ENCODE data around the gene NTSR1.

Gene NTSR1

DNA sequence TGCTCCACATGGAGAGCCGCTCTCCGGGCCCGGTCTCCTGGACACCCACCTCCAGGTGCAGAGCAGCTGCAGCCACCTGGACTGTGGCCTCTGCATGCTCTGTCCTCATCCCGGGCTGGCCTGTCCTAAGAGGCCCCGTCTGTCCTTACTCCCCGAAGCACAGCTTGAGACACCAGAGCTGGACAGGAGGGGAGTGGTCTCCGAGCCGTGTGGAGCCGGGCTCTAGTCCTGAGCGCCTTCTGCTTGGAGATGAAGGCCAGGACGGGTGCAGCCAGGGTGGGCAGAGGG is 6.7 kb upstream of the NTSR1 start:
- Histone ChIP-seq H3K36me3 (ENCODE audit: insufficient read depth, low read length) (no peaks in the 10 kb centered on the region), H4K20me1 (ENCODE audit: insufficient read depth, low read length, poor library complexity, severe bottlenecking) (no peaks in the 10 kb centered on the region), H3K79me2 (ENCODE audit: insufficient read depth, low read length) (no peaks in the 10 kb centered on the region), H3K9ac (ENCODE audit: low read depth, low read length, poor library complexity, severe bottlenecking) (no peak overlapping the region), H3K27me3 (ENCODE audit: insufficient read depth, low read length, poor library complexity, severe bottlenecking) (no peaks in the 10 kb centered on the region), H3K9me3 (ENCODE audit: insufficient read depth, low read depth, low read length) (no peaks in the 10 kb centered on the region), H3K4me3 (ENCODE audit: low read length, poor library complexity, severe bottlenecking) (no peak overlapping the region), H3K9me2 (replicated peaks; ENCODE audit: low read depth, low read length) (no peaks in the 10 kb centered on the region), H3K4me2 (ENCODE audit: low read depth, low read length, poor library complexity, severe bottlenecking) (no peak overlapping the region), H2AFZ (ENCODE audit: low read length) (no peak overlapping the region), H3F3A (ENCODE audit: low read depth) (no peaks in the 10 kb centered on the region), H3K4me1 (ENCODE audit: insufficient read depth, low read length, poor library complexity, severe bottlenecking) (no peaks in the 10 kb centered on the region)
- TF ChIP-seq, protein P1, sequence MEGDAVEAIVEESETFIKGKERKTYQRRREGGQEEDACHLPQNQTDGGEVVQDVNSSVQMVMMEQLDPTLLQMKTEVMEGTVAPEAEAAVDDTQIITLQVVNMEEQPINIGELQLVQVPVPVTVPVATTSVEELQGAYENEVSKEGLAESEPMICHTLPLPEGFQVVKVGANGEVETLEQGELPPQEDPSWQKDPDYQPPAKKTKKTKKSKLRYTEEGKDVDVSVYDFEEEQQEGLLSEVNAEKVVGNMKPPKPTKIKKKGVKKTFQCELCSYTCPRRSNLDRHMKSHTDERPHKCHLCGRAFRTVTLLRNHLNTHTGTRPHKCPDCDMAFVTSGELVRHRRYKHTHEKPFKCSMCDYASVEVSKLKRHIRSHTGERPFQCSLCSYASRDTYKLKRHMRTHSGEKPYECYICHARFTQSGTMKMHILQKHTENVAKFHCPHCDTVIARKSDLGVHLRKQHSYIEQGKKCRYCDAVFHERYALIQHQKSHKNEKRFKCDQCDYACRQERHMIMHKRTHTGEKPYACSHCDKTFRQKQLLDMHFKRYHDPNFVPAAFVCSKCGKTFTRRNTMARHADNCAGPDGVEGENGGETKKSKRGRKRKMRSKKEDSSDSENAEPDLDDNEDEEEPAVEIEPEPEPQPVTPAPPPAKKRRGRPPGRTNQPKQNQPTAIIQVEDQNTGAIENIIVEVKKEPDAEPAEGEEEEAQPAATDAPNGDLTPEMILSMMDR (conservative IDR thresholded peaks at IDR 0.05; ENCODE audit: low read length): no peak
- no peak for TF ChIP-seq EZH2phosphoT487 (IDR thresholded peaks at IDR 0.05; ENCODE audit: borderline replicate concordance)

DNA sequence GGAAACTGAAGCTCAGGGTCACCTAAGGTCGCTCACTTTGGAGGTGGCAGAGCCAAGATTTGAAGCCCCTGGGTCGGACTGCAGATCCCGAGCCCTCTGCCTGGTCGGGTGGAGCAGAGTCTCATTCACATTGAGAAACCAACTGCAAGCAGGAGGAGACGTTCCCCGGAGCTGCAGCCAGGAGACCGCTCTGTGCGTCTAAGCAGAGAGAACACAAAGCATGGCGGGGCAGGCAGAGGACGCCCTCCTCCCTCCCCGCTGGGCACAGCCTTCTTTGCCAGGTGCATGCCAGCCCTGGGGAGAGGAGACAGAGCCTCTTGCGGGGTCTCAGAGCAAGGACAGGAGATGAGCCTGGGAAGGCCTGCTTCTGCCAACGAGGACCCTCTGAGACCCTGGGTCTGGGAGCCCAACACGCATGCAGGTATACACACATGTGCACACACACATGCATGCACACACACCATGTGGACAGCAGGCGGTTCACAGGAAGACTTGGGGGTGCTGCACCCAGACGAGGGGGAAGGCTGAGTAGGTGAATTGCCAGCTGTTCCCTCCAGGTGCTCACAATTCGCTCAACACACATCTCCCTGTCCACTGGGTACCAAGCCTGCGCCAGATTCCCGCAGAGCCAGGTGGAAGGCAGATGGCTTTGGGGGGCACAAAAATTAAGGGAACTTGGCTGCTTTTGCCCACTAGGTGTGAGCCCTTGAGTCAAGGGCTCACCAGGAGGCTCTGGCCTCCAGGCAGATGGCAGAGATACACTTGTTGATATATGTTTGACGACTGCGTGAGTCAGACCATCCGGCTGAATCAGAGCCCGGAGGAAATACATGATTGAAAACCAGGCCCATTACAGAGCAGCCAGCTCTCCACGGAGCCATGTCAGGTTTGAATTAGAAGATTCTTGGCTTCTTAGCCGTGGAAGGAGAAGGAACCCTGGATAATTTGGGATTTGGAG is 5.5 kb upstream of the NTSR1 start:
- no peak overlapping the region for H3K4me2 ChIP-seq (ENCODE audit: low read depth, low read length, poor library complexity, severe bottlenecking)
- no peak overlapping the region for H3K9ac ChIP-seq (ENCODE audit: low read depth, low read length, poor library complexity, severe bottlenecking)

DNA sequence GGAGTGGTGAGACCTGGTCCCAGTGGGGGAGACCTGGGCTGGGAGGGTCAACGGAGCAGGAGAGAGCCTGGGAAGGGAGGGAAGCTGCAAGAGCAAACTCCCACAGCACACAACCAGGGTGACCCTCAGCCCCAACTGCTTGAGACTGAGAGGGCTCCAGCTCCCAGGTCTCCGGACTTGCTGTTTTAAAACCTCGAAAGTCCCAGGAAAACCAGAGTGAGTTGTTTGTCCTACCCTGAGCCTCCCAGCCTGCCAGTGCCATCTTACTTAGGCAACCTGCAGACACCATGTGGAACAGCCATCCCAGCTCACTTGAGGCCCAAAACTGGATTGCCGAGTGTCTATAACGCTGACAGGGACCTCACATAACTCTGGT is 4.8 kb upstream of the NTSR1 start:
- Histone ChIP-seq H3F3A (ENCODE audit: low read depth) (no peaks in the 10 kb centered on the region), H4K20me1 (ENCODE audit: insufficient read depth, low read length, poor library complexity, severe bottlenecking) (no peaks in the 10 kb centered on the region), H3K4me2 (ENCODE audit: low read depth, low read length, poor library complexity, severe bottlenecking) (no peak overlapping the region), H3K4me3 (ENCODE audit: low read length, poor library complexity, severe bottlenecking) (no peak overlapping the region), H3K36me3 (ENCODE audit: insufficient read depth, low read length) (no peaks in the 10 kb centered on the region), H3K4me1 (ENCODE audit: insufficient read depth, low read length, poor library complexity, severe bottlenecking) (no peaks in the 10 kb centered on the region), H2AFZ (ENCODE audit: low read length) (no peak overlapping the region), H3K9ac (ENCODE audit: low read depth, low read length, poor library complexity, severe bottlenecking) (no peak overlapping the region), H3K9me2 (replicated peaks; ENCODE audit: low read depth, low read length) (no peaks in the 10 kb centered on the region), H3K27me3 (ENCODE audit: insufficient read depth, low read length, poor library complexity, severe bottlenecking) (no peaks in the 10 kb centered on the region), H3K9me3 (ENCODE audit: insufficient read depth, low read depth, low read length) (no peaks in the 10 kb centered on the region), H3K79me2 (ENCODE audit: insufficient read depth, low read length) (no peaks in the 10 kb centered on the region)
- TF ChIP-seq EZH2phosphoT487 (IDR thresholded peaks at IDR 0.05; ENCODE audit: borderline replicate concordance): no peak
- TF ChIP-seq, protein P1 (conservative IDR thresholded peaks at IDR 0.05; ENCODE audit: low read length): no peak

More for the DNA sequence above, 5.5 kb upstream of the NTSR1 start:
- Histone ChIP-seq H3F3A (ENCODE audit: low read depth) (no peaks in the 10 kb centered on the region), H3K36me3 (ENCODE audit: insufficient read depth, low read length) (no peaks in the 10 kb centered on the region), H4K20me1 (ENCODE audit: insufficient read depth, low read length, poor library complexity, severe bottlenecking) (no peaks in the 10 kb centered on the region), H3K79me2 (ENCODE audit: insufficient read depth, low read length) (no peaks in the 10 kb centered on the region), H3K4me1 (ENCODE audit: insufficient read depth, low read length, poor library complexity, severe bottlenecking) (no peaks in the 10 kb centered on the region), H3K27me3 (ENCODE audit: insufficient read depth, low read length, poor library complexity, severe bottlenecking) (no peaks in the 10 kb centered on the region), H3K9me2 (replicated peaks; ENCODE audit: low read depth, low read length) (no peaks in the 10 kb centered on the region), H3K9me3 (ENCODE audit: insufficient read depth, low read depth, low read length) (no peaks in the 10 kb centered on the region), H3K4me3 (ENCODE audit: low read length, poor library complexity, severe bottlenecking) (no peak overlapping the region), H2AFZ (ENCODE audit: low read length) (no peak overlapping the region)
- TF ChIP-seq, protein P1 (conservative IDR thresholded peaks at IDR 0.05; ENCODE audit: low read length): no peak; the same call in 1 of the 2 replicates
- no peak for TF ChIP-seq EZH2phosphoT487 (IDR thresholded peaks at IDR 0.05; ENCODE audit: borderline replicate concordance)

All from Loucy (cell line).